ENCODE data around the gene ATP1A1.

DNA sequence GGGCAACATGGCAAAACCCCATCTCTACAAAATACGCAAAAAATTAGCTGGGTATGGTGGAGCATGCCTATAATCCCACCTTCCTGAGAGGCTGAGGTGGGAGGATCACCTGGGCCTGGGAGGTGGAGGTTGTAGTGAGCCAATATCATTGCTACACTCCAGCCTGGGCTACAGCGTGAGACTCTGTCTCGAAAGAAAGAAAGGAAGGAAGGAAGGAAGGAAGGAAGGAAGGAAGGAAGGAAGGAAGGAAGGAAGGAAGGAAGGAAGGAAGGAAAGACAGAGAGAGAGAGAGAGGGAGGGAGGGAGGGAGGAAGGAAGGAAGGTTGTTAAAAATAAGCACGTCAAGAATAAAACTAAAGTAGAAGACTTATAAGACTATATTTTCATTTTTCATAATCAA is 17.0 kb upstream of the ATP1A1 start:
- TF ChIP-seq, protein P1, sequence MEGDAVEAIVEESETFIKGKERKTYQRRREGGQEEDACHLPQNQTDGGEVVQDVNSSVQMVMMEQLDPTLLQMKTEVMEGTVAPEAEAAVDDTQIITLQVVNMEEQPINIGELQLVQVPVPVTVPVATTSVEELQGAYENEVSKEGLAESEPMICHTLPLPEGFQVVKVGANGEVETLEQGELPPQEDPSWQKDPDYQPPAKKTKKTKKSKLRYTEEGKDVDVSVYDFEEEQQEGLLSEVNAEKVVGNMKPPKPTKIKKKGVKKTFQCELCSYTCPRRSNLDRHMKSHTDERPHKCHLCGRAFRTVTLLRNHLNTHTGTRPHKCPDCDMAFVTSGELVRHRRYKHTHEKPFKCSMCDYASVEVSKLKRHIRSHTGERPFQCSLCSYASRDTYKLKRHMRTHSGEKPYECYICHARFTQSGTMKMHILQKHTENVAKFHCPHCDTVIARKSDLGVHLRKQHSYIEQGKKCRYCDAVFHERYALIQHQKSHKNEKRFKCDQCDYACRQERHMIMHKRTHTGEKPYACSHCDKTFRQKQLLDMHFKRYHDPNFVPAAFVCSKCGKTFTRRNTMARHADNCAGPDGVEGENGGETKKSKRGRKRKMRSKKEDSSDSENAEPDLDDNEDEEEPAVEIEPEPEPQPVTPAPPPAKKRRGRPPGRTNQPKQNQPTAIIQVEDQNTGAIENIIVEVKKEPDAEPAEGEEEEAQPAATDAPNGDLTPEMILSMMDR (IDR thresholded peaks at IDR 0.05; ENCODE audit: low read depth, low read length) = no peak
- TF ChIP-seq POLR2A (IDR thresholded peaks at IDR 0.05; ENCODE audit: extremely low read depth, insufficient read length) = no peak
- no peak for TF ChIP-seq MYC (IDR thresholded peaks at IDR 0.05; ENCODE audit: low read depth, low read length)
